Measurements from ENCODE around the gene EN1. TPM values are rescaled to one million over a fixed set of nuclear protein-coding genes. Genes with fewer than 3 reads are reported as not detected.

EN1 gene
- total RNA-seq: not detected in 3 replicates
- long read RNA-seq: 0 reads

DNA sequence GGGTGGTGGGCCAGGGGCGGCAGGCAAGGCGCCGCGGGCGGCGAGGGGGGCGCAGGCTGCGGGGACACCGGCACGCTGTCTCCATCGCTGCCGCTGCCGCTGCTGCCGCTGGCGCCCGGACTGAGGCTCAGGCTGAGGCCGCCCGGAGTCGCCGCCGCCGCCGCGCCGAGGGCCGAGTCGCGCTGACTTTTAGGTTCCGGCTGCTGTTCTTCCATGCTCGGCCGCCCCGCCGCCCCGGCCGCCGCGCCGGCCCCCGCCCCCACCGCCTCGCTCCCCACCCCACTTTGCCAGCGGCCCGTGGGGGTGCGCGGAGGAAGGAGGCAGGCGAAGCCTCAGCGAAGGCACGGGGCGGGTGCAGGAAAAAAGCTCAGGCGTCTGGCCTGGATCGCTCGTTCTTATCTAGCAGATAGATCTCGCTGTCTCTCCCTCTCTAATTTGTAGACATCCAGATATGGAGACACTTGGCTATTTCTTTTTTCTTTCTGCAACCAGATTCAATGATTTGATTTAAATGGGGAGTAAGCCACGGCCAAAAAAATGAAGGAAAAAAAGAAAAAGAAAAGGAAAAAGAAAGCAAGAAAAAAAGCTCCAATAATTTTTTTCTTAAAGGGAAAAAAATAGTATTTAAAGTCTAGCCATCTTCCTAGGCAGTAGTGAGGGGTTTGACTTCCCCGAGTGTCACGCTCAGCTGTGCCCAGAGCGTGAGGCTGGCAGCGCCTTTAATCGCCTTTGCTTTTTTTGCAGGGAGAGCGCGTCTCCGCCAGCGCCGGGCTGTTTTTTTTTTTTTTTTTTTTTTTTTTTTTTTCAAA lies at the start of gene EN1:
EN1 (minus strand) TSS at position 696 of the 809 bp plus-strand sequence; CDS start at position 215, 481 bp downstream.
- H3K27me3 Mint-ChIP-seq (ENCODE audit: low read depth): peaks cover 80% of the 10 kb centered on the region
- H3K9me3 Mint-ChIP-seq (ENCODE audit: low read depth): peaks cover 3% of the 10 kb centered on the region
- TF ChIP-seq, protein P1, sequence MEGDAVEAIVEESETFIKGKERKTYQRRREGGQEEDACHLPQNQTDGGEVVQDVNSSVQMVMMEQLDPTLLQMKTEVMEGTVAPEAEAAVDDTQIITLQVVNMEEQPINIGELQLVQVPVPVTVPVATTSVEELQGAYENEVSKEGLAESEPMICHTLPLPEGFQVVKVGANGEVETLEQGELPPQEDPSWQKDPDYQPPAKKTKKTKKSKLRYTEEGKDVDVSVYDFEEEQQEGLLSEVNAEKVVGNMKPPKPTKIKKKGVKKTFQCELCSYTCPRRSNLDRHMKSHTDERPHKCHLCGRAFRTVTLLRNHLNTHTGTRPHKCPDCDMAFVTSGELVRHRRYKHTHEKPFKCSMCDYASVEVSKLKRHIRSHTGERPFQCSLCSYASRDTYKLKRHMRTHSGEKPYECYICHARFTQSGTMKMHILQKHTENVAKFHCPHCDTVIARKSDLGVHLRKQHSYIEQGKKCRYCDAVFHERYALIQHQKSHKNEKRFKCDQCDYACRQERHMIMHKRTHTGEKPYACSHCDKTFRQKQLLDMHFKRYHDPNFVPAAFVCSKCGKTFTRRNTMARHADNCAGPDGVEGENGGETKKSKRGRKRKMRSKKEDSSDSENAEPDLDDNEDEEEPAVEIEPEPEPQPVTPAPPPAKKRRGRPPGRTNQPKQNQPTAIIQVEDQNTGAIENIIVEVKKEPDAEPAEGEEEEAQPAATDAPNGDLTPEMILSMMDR (IDR thresholded peaks at IDR 0.05): no peak
- H3K4me1 Mint-ChIP-seq (ENCODE audit: low read depth): peaks cover 22% of the 10 kb centered on the region
- no peak for DNase-seq (ENCODE audit: low spot score)
- H3K36me3 Mint-ChIP-seq (ENCODE audit: low read depth): peaks cover 11% of the 10 kb centered on the region
- H3K27ac Mint-ChIP-seq (ENCODE audit: unreplicated experiment): no peak within 1 kb of the TSS
- H3K4me3 Mint-ChIP-seq (ENCODE audit: unreplicated experiment): peak within 1 kb of the TSS; percentile 41

DNA sequence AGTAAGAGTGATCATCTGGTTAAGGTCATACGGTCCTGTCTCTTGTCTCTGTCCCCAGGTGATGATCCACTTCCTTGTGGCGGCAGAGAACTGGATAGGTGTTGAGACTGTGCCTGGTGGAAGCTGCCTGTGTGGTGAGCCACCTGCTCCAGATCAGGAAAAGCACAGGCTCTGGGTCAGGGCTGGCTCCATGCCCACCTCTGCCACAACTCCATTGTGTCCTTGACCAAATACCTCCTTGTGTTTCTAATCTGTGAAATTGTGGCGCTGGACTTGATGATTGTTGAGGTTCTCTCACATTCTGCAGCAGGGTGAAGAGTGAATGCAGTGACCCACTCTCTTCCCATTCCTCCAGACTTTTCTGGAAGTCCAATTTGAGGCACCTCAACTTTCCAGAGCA lies 45.7 kb upstream of the EN1 start:
- DNase-seq (ENCODE audit: low spot score): no peak
- TF ChIP-seq, protein P1 (IDR thresholded peaks at IDR 0.05): no peak
- Mint-ChIP-seq H3K27ac (ENCODE audit: unreplicated experiment) (no peak overlapping the region), H3K36me3 (ENCODE audit: low read depth) (peaks cover 4% of the 10 kb centered on the region), H3K4me1 (ENCODE audit: low read depth) (no peaks in the 10 kb centered on the region), H3K27me3 (ENCODE audit: low read depth) (no peaks in the 10 kb centered on the region), H3K9me3 (ENCODE audit: low read depth) (peaks cover 28% of the 10 kb centered on the region), H3K4me3 (ENCODE audit: unreplicated experiment) (no peak overlapping the region)

DNA sequence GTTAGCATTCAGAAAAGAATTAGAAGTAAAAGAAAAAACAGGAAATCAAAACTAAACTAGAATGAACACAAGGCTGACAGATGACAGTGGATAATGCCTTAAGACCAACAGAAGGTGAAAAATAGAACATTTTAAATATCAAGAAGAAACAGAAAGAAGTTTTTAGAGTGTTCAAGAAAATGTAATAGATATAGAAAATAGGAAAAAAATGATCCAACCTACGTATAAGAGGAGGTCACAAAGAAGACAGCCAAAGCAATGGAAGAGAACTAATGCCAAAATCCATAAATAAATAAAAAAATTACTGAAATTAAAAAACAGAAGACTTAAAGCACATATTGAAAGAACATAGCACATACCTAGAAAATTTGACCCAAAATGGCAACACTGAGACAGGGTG lies 42.5 kb upstream of the EN1 start:
- Mint-ChIP-seq H3K4me1 (ENCODE audit: low read depth) (no peaks in the 10 kb centered on the region), H3K4me3 (ENCODE audit: unreplicated experiment) (no peak overlapping the region), H3K27ac (ENCODE audit: unreplicated experiment) (no peak overlapping the region), H3K36me3 (ENCODE audit: low read depth) (peaks cover 4% of the 10 kb centered on the region), H3K9me3 (ENCODE audit: low read depth) (peaks cover 26% of the 10 kb centered on the region), H3K27me3 (ENCODE audit: low read depth) (peaks cover 4% of the 10 kb centered on the region)
- DNase-seq (ENCODE audit: low spot score): no peak
- TF ChIP-seq, protein P1 (IDR thresholded peaks at IDR 0.05): no peak

DNA sequence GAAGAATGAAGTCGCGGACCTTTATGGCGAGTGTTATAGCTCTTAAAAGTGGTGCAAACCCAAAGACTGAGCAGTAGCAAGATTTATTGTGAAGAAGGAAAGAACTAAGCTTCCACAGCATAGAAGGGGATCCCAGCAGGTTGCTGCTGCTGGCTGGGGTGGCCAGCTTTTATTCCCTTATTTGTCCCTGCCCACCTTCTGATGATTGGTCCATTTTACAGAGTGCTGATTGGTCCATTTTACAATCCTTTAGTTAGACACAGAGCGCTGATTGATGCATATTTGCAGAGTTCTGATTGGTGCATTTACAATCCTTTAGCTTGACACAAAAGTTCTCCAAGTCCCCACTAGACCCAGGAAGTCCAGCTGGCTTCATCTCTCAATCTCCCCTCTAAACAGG lies 36.3 kb upstream of the EN1 start:
- Mint-ChIP-seq H3K27ac (ENCODE audit: unreplicated experiment) (no peak overlapping the region), H3K36me3 (ENCODE audit: low read depth) (no peaks in the 10 kb centered on the region), H3K9me3 (ENCODE audit: low read depth) (no peaks in the 10 kb centered on the region), H3K4me1 (ENCODE audit: low read depth) (no peaks in the 10 kb centered on the region), H3K27me3 (ENCODE audit: low read depth) (peaks cover 22% of the 10 kb centered on the region), H3K4me3 (ENCODE audit: unreplicated experiment) (no peak overlapping the region)
- TF ChIP-seq, protein P1 (IDR thresholded peaks at IDR 0.05): no peak
- DNase-seq (ENCODE audit: low spot score): no peak

DNA sequence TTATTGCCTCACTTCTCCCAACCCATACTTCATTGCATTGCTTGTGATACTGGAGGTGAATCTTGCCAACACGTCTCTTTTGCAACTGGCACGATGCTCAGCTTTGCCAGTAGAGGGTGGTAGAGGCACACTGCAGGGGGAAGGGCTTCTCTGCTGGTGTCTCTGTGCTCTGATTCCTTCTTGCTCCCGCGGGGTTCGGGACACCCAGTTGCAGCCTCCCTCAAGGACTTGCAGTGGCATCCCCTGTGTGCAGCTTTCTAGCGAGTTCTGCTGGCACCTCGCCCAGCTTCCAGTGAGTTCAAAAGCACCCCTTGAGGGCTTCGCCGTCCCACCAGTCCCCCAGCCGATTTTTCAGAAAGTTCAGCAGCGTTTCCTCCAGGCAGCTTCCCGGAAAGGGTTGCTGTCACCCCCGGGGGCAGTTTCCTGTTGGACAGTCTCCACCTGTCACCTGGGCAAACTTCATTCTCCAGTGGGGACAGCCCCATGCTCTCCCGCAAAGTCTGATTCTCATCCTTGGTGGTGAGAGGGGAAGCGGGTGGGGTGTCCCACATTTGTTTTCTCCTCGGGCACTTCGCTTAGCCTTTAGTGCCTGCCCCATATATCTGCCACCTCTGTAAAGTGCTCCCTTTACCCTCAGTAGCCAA lies 35.4 kb upstream of the EN1 start:
- no peak overlapping the region for H3K4me3 Mint-ChIP-seq (ENCODE audit: unreplicated experiment)

More for the DNA sequence above, 35.4 kb upstream of the EN1 start:
- H3K36me3 Mint-ChIP-seq (ENCODE audit: low read depth): no peaks in the 10 kb centered on the region
- TF ChIP-seq, protein P1 (IDR thresholded peaks at IDR 0.05): peak; percentile 78
- no peaks in the 10 kb centered on the region for H3K9me3 Mint-ChIP-seq (ENCODE audit: low read depth)
- H3K4me1 Mint-ChIP-seq (ENCODE audit: low read depth): no peaks in the 10 kb centered on the region
- H3K27ac Mint-ChIP-seq (ENCODE audit: unreplicated experiment): no peak overlapping the region
- no peak for DNase-seq (ENCODE audit: low spot score)
- peaks cover 25% of the 10 kb centered on the region for H3K27me3 Mint-ChIP-seq (ENCODE audit: low read depth)
